C4-2B (cell line): ENCODE measurements around the gene SZT2.
"Not testable (repeated sequence)": the region's sequence is repeated elsewhere in the genome, so short reads cannot be mapped to it uniquely, and the experiment has no call there.

Experiments used
- H3K27ac ChIP-seq: fragments of 450-650 bp; 2 replicates; pipeline ENCODE4 v1.5.1; 2017
- ZFX ChIP-seq: fragments of 450-650 bp; IDR thresholded peaks from 2 replicates; pipeline ENCODE4 v1.6.1; 2017
- TF ChIP-seq, protein P1 (sequence below): fragments of 450-650 bp; conservative IDR thresholded peaks from 2 replicates; pipeline ENCODE4 v1.5.1; 2017; ENCODE audit warnings: mild to moderate bottlenecking

The SZT2 gene

DNA sequence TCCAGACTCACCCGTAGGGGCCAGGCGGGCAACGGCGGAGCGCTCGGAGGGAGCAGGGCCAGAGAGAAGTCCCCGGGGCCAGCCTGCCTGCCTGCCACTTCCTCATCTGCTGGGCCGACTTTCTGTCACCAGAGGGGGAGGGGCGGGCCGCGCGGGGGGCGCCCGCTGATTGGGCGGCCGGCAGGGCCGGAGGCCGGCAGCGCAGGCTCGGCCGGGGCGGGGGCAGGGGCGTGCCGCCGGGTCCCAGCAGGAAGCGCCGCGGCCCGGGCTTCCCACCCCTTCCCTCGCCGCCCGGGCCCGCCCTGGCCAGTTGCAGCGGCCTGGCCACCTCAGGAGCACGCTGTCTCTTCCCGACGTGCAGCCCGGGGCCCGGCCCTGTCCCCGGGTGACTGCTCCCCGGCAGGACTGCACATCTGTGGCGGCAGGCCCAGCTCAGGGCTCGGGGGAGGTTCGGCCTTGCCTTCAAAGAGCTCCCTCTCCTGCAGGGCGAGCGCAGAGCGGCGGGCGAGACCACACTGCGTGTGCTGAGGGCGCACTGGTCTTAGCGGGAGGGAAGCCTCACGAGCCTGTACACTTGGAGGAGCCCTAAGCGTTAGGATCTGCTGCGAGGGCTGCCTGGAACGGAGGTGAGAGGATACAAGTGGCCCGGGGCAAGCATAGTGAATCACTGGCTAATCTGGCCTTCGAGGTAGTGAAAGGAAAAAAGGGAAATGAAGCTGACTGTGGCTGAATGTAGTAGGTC is 21.6 kb upstream of the SZT2 start, which contains the start of gene ELOVL1:
Gene ELOVL1, minus strand, starts transcription at position 108 of the 742 bp plus-strand sequence. CDS start 2,402 bp downstream, outside the sequence.
- H3K27ac ChIP-seq: peak within 1 kb of the TSS; percentile 97
- peak; percentile 93 for TF ChIP-seq ZFX
- TF ChIP-seq, protein P1, sequence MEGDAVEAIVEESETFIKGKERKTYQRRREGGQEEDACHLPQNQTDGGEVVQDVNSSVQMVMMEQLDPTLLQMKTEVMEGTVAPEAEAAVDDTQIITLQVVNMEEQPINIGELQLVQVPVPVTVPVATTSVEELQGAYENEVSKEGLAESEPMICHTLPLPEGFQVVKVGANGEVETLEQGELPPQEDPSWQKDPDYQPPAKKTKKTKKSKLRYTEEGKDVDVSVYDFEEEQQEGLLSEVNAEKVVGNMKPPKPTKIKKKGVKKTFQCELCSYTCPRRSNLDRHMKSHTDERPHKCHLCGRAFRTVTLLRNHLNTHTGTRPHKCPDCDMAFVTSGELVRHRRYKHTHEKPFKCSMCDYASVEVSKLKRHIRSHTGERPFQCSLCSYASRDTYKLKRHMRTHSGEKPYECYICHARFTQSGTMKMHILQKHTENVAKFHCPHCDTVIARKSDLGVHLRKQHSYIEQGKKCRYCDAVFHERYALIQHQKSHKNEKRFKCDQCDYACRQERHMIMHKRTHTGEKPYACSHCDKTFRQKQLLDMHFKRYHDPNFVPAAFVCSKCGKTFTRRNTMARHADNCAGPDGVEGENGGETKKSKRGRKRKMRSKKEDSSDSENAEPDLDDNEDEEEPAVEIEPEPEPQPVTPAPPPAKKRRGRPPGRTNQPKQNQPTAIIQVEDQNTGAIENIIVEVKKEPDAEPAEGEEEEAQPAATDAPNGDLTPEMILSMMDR: no peak; the same call in 1 of the 2 replicates

DNA sequence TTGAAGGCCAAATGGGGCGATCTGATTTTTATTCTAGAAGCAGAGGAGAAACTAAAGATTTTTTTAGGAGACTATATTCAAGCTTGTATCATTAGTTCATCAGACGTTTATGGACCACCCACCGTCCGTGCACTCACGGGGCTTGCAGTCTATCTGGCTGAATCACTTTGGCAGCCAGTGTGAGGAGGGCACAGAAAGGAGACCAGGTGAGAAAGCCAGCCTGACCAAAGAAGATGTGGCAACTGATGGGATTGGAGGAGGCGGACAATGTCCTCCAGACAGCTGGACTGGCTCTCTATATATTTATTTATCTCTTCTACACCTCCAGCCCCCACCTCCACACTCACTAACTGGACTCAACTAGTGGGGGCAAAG is 21.1 kb upstream of the SZT2 start:
- H3K27ac ChIP-seq: peak overlapping the region; percentile 97
- no peak for TF ChIP-seq ZFX
- TF ChIP-seq, protein P1: no peak

DNA sequence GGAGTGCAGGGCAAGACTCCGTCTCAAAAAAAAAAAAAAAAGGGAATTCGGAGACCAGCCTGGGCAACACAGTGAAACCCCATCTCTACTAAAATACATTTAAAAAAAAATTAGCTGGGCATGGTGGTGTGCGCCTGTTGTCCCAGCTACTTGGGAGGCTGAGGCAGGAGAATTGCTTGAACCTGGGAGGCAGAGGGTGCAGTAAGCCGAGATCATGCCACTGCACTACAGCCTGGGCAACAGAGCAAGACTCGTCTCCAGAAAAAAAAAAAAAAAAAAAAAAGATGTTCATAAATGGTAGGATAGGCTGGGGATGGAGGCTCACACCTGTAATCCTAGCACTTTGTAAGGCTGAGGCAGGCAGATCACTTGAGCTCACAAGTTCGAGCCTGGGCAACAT is 19.9 kb upstream of the SZT2 start:
- not testable (repeated sequence) for H3K27ac ChIP-seq

DNA sequence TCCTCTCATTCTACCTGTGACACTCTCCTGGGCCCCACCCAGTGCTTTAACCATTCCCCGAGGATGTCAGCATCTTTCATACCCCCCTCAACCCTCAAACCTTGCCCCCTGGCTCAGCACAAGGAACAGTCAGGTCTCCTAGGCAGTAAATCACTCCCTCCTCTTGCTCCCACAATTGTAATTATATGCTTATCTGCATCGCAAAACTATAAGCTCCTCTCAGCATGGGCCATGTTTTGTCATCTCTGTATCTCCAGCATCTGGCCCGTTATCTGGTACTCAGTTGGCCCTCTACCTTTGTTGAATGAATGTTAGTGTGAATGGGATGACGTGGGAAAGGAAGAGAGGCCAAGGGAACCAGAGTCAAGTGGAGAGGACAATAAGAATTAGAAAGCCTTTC is 19.1 kb upstream of the SZT2 start:
- TF ChIP-seq ZFX: no peak
- TF ChIP-seq, protein P1: no peak
- H3K27ac ChIP-seq: no peak overlapping the region

DNA sequence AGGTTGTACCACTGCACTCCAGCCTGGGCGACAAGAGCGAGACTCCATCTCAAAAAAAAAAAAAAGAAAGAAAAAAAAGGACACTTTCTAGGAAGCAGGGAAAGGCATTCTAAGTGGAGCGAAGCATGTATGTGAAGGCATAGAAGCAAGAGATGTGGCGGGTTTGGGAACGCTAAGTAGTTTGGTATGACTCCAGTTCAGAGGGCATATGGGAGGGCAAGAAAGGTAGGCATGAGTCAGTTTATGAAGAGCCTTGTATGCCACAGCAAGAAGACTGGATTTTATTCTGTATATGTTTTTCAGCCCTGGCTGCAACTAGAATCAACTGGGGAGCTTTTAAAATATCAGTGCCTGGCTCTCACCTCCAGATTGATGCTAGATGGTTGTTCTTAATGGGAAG is 17.5 kb upstream of the SZT2 start:
- H3K27ac ChIP-seq: no peak overlapping the region

DNA sequence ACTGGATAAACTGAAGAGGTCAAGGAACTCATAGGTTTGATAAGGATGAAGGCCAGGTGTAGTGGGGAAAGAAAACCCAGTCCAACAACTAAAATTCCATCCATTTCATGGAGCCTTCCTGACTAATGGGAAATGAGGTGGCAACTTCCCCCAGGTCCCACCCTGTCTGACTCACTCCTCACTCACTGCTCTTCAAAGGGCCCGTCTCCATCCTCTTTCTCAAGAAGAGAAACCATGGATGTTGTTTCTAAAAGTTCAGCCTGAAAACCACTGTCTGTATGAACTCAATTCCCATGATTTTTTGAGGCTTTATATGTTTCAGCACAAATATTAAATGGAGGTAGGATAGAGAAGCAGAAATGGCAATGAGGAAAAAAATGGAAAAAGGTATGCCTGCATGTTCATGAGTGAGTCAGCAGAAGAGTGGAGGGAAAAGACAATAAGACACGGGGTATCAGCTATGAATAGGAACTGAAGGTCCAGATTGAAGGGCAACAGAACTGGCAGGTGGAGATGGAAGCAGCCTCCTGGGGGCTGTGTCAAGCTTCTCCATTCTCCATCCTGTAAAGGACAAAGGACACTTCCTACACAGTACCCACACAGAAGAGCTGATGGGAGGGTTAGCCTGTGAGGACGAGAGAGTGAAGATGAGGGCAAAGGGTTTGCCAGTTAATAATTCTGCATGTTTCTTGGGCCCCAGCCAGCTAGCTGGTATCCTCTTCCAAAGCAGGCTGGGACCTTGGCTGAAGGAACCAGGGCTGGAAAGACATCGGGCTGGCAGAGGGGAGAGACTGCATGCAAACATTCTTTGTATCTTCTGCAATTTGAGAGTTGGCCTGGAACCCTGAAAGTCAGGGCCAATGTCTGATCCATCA is 16.4 kb upstream of the SZT2 start:
- H3K27ac ChIP-seq: no peak overlapping the region
- TF ChIP-seq, protein P1: no peak
- TF ChIP-seq ZFX: no peak

More for the DNA sequence above, 17.5 kb upstream of the SZT2 start:
- TF ChIP-seq, protein P1: no peak
- TF ChIP-seq ZFX: no peak

DNA sequence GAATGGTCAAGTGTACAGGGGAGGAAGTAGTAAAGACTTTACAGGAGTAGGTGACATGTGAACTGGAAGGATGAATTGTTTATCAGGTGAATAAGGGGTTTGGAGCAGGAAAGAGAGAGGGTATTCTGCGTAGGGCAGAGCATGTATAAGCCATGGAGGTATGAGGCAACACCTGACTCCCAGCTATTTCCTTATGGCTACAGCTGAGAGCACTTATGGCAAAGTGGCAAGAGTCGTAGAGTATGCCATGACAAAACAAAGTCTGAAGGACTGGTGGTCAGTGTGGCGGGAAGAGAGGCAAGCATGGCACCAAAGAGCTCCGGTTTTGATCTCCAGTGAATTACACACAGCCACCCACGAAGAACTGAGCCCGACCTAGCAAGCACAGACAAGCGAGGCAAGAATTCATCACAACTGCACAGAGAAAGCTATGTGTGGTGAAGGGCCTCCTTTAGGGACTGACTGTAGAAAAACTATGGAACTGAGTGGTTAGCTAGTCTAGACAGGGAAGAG is 12.9 kb upstream of the SZT2 start:
- TF ChIP-seq ZFX: no peak
- TF ChIP-seq, protein P1: no peak
- no peak overlapping the region for H3K27ac ChIP-seq
